HL-60/S4 (cell line): ENCODE measurements around the gene IGF1R.

Source experiments
- in situ Hi-C: fragments of 300-500 bp; cut with MboI; formaldehyde crosslinking; loops from 2 replicates; pipeline ENCODE4 v1.14.3; 2022; ENCODE audit warnings: low sequenced_read_pairs

IGF1R gene

DNA sequence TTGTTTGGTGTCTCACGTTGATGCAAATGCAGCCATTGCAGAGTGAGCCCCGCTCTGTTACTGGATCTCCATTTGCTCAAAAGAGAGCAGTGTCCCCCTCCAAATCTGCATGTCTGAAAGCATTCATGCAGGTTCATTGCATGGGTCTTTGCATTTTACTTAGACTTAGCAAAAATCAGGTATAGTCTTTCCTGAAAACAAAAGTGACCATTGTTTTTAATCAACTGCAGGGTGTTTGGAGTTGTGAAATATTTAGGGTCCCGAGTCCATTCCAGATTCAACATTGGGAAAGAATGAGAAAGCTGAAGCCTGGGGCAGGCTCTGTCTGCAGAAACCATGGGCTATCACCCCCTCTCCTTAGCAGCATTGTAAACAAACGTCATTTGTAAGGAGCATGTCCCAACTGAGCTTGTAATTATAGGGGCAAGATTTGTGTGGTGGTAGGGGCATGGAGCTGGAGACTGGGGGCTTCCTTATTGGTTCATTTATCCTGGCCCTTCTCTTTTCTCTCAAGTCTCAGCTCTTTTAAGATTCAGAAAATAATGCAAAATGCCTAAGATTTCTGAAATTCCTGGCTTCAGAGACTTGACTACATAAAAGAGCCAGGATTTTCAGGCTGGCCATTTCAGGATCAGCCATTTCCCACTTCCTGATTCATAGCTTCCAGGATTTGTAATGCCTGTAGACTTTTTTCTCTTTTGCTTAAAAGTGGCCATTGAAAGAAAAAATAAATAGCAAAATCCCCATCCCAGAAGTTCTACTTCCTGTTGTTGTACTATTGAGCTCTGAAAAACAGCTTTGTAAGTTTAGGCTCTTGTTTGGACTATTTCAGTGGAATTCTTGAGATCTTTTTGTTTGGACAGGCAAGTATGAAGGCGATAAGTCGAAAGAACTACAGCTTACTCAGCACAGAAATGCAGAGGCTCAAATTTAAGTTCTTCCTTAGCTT is 23.0 kb downstream of the IGF1R start:
- in situ Hi-C loops = no loop called here

- in situ Hi-C loops = no loop called here
Observed at GRCh38 chr15:98673133-98673532, 24.8 kb downstream of the IGF1R start.

- in situ Hi-C loops = no loop called here
Observed at GRCh38 chr15:98674336-98674735, 26.0 kb downstream of the IGF1R start.

- in situ Hi-C loops = no loop called here
Observed at GRCh38 chr15:98676586-98677270, 28.4 kb downstream of the IGF1R start.

DNA sequence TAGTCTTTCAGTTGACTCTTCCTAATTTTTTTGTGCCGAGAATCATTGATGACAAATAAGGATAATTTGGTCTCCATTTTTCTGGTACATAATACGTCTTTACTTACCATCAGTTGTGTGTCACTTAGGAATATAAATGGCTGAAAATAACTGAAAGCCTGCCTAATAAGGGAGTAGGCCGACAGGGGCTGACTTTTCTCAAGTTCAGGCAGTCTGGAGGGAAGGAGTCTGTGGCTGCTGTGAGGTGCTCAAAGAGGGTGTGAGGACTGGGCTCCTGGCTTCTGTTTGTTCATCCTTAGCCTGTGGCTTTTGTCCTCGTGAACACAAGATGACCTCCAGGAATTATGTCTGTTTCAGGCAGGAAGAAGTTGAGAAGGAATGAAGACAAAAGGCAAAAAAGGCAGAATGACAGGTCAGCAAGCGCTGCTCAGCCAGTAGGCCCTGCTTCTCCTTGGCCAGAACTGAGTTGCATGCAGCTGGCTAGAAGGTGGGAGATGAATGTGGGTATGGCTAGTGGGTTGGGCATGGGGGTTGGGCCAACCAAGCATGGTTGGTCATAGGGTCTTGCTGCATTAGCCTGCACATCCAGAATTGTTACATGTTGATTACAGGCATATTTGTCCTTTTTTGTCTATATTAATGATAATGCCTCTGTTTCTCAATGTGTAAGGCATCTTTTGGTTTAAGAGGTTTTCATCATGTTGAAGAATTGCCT is 29.2 kb downstream of the IGF1R start:
- in situ Hi-C loops = no loop called here

GRCh38 chr15:98678484-98678883 is 30.1 kb downstream of the IGF1R start:
- in situ Hi-C loops = no loop called here

GRCh38 chr15:98681061-98681460 is 32.7 kb downstream of the IGF1R start:
- in situ Hi-C loops = no loop called here

DNA sequence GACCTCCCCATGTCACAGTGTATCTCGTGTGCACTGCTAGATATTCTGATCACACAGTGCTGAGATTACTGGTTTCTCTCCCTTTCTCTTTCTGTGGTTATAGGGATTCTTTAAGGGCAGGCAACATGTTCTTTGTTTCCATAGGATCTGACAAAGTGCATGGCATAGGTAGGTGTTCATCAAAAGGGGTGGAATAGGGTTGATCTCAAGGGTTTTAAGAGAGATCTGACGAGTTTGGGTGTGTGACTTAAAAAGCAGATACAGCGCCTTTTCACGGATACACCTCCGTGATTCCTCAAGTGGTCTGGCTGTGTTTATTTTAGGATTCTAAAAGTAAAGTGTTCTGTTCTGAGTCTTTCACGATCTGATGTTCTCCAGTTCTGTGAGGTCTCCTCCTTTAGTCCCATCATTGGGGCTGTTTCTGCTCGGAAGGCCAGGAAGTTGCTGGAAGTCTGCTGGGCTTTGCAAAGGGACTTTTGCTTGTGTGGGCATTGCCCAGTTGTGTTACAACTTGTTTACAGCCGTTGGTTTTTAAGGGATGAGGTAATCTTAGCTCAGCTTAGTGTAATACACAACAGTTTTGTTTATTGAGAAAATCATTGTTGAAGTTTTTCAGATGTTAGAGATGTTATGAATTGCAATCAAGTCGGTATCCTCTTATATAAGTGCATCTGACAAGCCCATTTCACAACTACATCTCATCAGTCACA is 34.8 kb downstream of the IGF1R start:
- in situ Hi-C loops = no loop called here

GRCh38 chr15:98683831-98684230 is 35.5 kb downstream of the IGF1R start:
- in situ Hi-C loops = no loop called here

GRCh38 chr15:98684436-98684835 is 36.1 kb downstream of the IGF1R start:
- in situ Hi-C loops = no loop called here

DNA sequence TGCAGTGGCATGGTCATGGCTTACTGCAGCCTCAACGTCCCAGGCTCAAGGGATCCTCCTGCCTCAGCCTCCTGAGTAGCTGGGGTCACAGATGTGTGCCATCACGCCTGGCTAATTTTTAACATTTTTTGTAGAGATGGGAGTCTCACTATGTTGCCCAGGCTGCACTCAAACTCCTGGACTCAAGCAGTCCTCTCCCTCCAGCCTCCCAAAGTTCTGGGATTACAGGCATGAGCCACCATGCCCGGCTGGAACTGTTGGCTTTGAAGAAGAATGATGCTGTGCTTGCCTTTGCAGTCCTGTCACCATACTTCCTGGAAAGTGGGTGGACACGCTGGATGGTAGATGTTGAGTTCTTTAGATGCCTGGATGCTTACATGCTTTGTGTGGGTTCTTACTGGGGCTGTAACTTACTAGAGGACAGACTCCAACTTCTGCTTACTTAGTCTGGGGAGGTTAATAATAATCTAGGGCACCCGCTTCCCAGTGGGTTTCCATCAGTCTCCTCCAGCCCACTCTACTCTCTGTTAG is 36.7 kb downstream of the IGF1R start:
- in situ Hi-C loops = no loop called here

DNA sequence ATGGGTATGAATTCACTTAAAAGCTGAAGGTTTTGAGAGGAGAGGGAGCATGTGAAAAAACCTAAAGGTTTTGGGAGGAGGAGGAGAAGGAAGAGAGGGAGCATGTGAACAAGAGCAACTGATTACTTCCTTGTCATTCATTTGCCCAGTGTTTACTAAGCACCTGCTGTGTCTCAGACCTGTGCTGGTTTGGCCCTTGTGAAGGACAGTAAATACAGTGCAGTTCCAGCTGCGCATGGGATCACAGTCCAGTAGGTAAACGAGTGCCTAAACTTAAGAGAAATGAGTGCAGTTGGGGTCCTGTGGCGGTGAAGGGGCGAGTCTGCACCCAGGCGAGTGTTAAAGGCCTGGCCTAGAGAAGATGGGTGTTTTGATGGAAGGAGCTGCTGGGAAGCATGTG is 38.6 kb downstream of the IGF1R start:
- in situ Hi-C loops = no loop called here

GRCh38 chr15:98689431-98689861 is 41.1 kb downstream of the IGF1R start:
- in situ Hi-C loops = no loop called here

- in situ Hi-C loops = no loop called here
Observed at GRCh38 chr15:98690272-98690950, 42.1 kb downstream of the IGF1R start.

DNA sequence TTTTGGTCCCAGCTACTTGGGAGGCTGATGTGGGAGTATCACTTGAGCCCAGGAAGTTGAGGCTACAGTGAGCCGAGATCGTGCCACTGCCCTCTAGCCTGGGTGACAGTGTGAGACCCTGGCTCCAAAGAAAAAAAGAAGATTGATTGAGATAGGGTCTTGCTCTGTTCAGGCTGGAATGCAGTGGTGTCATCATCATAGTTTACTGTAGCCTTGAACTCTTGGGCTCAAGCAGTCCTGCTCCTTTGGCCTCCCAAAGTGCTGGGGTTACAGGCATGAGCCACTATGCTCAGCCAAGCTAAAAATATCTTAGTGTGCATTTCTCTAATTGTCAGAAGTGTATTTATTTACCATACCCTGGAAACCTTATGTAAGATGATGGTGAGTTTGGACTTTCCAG is 43.9 kb downstream of the IGF1R start:
- in situ Hi-C loops = no loop called here

DNA sequence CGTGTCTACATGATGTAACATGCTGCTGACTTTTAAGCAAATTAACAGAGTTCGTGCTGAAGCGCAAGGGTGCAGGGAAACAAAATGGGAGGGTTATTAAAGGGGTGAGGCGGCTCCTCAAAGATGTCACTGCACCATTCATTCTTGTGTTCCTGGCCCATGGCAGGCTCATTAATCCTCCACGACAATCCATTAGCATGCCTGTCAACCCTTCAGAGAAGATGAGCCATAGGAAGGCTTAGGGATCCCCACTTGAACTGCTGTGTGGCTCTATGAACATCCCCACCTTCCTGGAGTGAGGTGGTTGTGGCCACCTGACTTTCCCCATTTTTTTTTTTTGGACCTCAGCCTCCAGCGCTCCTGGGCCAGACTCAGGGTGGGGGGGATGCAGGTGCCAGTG is 45.8 kb downstream of the IGF1R start:
- in situ Hi-C loops = no loop called here

- in situ Hi-C loops = no loop called here
Observed at GRCh38 chr15:98698792-98699191, 50.5 kb downstream of the IGF1R start.

- in situ Hi-C loops = no loop called here
Observed at GRCh38 chr15:98699591-98700424, 51.5 kb downstream of the IGF1R start.

DNA sequence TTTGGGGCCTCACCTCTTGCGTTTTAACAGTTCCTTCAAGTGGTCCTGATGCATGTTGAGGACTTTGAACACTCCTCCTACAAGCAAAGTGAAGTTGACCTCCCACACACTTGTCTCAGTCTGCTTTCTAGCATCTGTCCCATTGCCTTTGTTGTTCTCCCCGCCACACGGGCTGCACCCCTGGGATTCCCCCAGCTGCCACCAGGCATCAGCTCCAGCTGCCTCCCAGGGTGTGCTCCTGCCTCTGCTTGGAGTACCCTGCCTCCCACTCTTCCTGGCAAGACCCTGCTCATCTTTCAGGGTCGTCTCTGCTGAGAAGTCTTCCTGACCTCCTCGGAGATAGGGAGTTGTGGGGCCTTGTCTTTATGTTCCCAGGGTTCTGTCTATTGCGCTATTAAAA is 52.2 kb downstream of the IGF1R start:
- in situ Hi-C loops = no loop called here
